ENCODE data around the gene OSCAR. TPM values are rescaled to one million over a fixed set of nuclear protein-coding genes. Genes with fewer than 3 reads are reported as not detected.

OSCAR gene
- total and polyA plus RNA-seq, 2 of the 13 experiments (the other 11 are each of a cell fraction or from before 2014, with no cell fraction given), result 1.9 TPM; not detected in 1

- TF ChIP-seq, protein P1, sequence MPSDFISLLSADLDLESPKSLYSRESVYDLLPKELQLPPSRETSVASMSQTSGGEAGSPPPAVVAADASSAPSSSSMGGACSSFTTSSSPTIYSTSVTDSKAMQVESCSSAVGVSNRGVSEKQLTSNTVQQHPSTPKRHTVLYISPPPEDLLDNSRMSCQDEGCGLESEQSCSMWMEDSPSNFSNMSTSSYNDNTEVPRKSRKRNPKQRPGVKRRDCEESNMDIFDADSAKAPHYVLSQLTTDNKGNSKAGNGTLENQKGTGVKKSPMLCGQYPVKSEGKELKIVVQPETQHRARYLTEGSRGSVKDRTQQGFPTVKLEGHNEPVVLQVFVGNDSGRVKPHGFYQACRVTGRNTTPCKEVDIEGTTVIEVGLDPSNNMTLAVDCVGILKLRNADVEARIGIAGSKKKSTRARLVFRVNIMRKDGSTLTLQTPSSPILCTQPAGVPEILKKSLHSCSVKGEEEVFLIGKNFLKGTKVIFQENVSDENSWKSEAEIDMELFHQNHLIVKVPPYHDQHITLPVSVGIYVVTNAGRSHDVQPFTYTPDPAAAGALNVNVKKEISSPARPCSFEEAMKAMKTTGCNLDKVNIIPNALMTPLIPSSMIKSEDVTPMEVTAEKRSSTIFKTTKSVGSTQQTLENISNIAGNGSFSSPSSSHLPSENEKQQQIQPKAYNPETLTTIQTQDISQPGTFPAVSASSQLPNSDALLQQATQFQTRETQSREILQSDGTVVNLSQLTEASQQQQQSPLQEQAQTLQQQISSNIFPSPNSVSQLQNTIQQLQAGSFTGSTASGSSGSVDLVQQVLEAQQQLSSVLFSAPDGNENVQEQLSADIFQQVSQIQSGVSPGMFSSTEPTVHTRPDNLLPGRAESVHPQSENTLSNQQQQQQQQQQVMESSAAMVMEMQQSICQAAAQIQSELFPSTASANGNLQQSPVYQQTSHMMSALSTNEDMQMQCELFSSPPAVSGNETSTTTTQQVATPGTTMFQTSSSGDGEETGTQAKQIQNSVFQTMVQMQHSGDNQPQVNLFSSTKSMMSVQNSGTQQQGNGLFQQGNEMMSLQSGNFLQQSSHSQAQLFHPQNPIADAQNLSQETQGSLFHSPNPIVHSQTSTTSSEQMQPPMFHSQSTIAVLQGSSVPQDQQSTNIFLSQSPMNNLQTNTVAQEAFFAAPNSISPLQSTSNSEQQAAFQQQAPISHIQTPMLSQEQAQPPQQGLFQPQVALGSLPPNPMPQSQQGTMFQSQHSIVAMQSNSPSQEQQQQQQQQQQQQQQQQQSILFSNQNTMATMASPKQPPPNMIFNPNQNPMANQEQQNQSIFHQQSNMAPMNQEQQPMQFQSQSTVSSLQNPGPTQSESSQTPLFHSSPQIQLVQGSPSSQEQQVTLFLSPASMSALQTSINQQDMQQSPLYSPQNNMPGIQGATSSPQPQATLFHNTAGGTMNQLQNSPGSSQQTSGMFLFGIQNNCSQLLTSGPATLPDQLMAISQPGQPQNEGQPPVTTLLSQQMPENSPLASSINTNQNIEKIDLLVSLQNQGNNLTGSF (CRISPR knock-in tag; IDR thresholded peaks at IDR 0.05), result no peak
- TF ChIP-seq ZNF12 (CRISPR knock-in tag; IDR thresholded peaks at IDR 0.05) (no peak), U2AF2 (IDR thresholded peaks at IDR 0.05; ENCODE audit: low read depth, low read length) (no peak), SSRP1 (CRISPR knock-in tag; IDR thresholded peaks at IDR 0.05) (no peak), CBX2 (IDR thresholded peaks at IDR 0.05; ENCODE audit: low read depth, low read length) (no peak), CBX2 (CRISPR knock-in tag; IDR thresholded peaks at IDR 0.05; ENCODE audit: low read depth) (no peak), ZSCAN29 (CRISPR knock-in tag; conservative IDR thresholded peaks at IDR 0.05) (no peak), ZFY (CRISPR knock-in tag; IDR thresholded peaks at IDR 0.05) (no peak), SNAI1 (CRISPR knock-in tag; IDR thresholded peaks at IDR 0.05; ENCODE audit: borderline replicate concordance) (no peak), AHR (CRISPR knock-in tag; IDR thresholded peaks at IDR 0.05) (no peak), EP300 (IDR thresholded peaks at IDR 0.05; ENCODE audit: low read depth in 2 of 2, low read length in 2 of 2) (no peak), EP300 (CRISPR knock-in tag; IDR thresholded peaks at IDR 0.05; ENCODE audit: borderline replicate concordance) (no peak), ZNF552 (CRISPR knock-in tag; IDR thresholded peaks at IDR 0.05; ENCODE audit: borderline replicate concordance) (no peak), NCOR1 (IDR thresholded peaks at IDR 0.05; ENCODE audit: borderline replicate concordance, low read length) (peak; percentile 39; the same call in 1 of the 2 replicates), PRMT3 (CRISPR knock-in tag; IDR thresholded peaks at IDR 0.05; ENCODE audit: borderline replicate concordance, low read depth) (no peak), MIER3 (CRISPR knock-in tag; IDR thresholded peaks at IDR 0.05; ENCODE audit: borderline replicate concordance) (no peak), PBX2 (CRISPR knock-in tag; IDR thresholded peaks at IDR 0.05) (peak; percentile 94), ZNF251 (CRISPR knock-in tag; IDR thresholded peaks at IDR 0.05) (no peak), ZKSCAN1 (IDR thresholded peaks at IDR 0.05; ENCODE audit: low read length) (no peak), NR2F1 (CRISPR knock-in tag; IDR thresholded peaks at IDR 0.05) (no peak), ZBTB20 (CRISPR knock-in tag; IDR thresholded peaks at IDR 0.05; ENCODE audit: borderline replicate concordance, low read depth) (no peak), PCBP1 (IDR thresholded peaks at IDR 0.05; ENCODE audit: borderline replicate concordance, low read depth, low read length) (no peak), IKZF5 (CRISPR knock-in tag; IDR thresholded peaks at IDR 0.05) (no peak; the same call in 1 of the 2 replicates), TCF7L2 (IDR thresholded peaks at IDR 0.05; ENCODE audit: low read depth, low read length) (no peak)
These were observed 36.5 kb upstream of the OSCAR start (continued) for GRCh38 chr19:54136864-54137698.
